HG03196 (cell line): ENCODE data around the gene SGPP2.

Source experiments
- ATAC-seq: cut with Tn5 transposase; IDR thresholded peaks from one replicate; pipeline ENCODE4 v1.9.1; 2021; ENCODE audit not compliant: unreplicated experiment

The SGPP2 gene

DNA sequence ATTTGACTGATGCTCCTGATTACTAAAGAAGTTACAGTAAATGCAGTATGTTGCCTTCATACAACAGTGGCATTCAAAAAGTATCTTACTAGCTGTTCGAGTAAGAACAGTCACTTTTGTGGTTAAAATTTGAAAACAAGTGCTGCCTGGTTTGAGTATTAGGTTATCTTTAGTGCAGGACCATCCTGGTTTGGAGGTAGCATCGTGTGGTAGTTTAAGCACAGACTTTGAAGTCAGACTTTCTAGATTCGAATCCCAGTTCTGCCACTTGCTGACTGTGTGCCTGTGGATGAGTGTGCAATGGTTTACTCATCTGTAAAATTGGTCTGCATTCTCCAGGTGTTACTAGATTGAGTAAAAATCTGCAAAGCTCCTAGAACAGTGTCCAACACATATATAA lies 96.8 kb downstream of the SGPP2 start:
- peak; percentile 50 for ATAC-seq

DNA sequence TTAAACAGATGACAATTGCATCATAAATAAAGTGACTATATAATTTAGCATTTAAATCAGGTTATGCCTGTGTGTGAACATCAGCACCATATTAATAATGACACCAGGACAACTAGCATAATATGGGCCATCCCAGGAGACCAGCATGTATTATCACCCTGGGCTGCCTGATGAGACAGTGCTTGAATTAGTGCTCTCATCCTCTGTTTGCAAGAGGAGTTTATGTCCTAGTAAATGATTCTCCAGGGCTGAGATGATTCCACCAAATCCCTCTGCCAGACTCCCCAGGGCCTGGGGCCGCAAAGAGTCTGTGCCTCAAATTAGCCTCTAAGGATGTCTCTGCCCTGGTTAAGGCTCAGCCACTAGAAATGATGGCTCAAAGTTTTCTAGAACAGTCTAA lies 97.7 kb downstream of the SGPP2 start:
- no peak for ATAC-seq

DNA sequence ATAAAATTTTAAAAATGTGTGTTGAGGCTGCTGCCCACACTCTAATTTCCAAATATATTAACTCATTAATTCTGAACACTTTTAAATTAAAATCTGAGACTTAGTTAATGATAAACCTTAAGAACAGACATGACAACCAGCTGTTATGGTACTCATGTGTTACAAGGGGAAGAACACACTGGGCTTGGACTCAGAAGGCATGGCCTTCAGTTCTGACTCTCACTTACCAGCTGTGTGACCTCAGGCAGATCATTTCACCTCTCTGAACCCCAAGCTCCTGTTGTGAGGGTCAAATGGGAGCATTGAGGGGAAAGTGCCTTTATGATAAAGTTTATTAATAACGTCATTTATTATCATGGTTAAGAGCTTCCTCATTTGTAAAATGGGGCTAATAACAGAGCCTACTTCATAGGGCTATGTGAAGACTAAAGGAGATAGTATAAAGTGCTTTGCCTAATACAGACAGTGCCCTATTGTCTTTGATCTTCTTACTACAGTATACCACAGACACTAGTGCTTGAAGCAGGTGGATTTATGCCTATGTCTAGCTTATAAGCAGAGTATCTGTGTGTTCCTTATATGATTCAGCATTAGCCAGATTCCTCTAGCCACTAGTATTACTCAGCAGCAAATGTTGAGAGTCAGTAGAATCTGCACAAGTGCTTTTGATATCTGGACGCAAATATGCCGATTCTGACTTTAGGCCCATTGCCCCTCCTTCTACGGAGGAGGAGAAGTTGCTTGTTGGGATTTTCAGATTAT lies 99.6 kb downstream of the SGPP2 start:
- ATAC-seq, result peak; percentile 60

GRCh38 chr2:222525811-222526210 lies 101.5 kb downstream of the SGPP2 start:
- ATAC-seq, result no peak

DNA sequence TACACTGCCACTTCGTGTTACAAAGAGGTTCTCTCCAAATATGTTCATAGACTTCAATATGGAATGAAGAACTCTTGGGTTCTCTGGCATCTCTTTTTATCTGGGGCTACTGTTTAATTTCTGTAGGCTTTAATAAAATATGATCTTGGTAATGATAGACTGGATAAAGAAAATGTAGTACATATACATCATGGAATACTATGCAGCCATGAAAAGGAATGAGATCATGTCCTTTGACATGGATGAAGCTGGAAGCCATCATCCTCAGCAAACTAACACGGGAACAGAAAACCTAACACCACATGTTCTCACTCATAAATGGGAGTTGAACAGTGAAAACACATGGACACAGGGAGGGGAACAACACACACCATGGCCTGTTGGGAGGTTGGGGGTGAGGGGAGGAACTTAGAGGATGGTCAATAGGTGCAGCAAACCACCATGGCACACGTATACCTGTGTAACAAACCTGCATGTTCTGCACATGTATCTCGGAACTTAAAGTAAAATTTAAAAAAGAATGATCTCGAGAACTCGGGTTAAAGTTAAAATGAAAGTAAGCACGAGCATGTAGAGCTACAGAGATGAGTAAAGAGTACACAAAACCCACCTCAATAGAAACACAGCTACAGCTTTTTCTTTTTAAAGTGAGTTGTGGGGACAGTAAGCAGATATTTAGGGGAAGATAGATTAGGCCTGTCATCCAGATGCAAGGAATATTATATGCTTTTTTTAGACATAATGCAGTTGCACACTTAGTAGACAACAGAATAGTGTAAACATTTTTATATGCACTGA lies 102.3 kb downstream of the SGPP2 start:
- ATAC-seq, result no peak

- no peak for ATAC-seq
Observed at GRCh38 chr2:222532315-222532714, 108.0 kb downstream of the SGPP2 start.

DNA sequence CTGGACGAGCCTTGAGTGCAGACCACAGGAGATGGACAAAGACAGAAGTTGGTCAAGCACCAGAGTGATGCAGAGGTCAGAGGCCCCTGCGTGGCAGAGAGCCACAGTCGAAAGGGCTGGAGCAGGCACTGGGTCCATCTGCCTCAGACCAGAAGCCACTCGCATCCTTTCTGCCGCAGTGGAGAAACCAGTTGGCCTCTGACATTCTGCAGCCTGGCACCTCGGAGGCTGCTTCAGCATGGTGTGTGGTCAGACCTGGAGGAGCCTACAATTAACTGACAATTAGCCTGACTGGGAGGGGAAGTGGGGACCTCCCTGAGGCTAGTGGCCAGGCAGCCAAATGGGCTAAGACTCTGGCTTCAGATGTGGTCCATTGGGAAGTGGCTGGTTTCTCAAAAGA lies 111.1 kb downstream of the SGPP2 start:
- ATAC-seq, result no peak

DNA sequence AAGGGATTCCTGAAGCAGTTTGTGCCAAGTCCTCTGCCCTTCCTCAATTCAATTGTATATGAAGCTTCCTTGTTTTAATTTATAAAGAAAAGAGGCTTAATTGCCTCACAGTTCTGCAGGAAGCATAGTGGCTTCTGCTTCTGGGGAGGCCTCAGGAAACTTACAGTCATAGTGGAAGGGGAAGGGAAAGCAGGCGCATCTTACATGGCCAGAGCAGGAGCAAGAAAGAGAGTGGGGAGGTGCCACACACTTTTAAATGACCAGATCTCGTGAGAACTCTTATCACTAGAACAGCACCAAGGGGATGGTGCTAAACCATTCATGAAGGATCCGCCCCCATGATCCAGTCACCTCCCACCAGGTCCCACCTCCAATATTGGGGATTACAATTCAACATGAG lies 114.2 kb downstream of the SGPP2 start:
- no peak for ATAC-seq

DNA sequence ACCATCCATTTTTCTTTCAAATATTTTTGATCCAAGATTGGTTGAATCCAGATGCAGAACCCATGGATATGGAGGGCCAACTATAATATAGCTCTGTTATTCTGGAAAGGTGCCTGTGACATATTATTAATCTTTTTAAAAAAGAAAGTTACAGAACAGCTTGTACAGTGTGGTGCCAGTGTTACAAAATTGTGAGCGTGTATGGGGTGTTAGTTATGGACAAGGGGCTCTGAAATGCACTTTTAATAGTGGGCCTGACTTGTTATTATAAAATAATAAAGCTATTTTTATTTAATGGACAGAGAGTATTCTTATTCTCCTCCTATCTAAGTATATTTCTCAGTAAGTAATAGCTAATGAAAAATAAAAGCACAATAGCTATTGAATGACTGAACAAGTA lies 120.3 kb downstream of the SGPP2 start:
- ATAC-seq, result no peak

DNA sequence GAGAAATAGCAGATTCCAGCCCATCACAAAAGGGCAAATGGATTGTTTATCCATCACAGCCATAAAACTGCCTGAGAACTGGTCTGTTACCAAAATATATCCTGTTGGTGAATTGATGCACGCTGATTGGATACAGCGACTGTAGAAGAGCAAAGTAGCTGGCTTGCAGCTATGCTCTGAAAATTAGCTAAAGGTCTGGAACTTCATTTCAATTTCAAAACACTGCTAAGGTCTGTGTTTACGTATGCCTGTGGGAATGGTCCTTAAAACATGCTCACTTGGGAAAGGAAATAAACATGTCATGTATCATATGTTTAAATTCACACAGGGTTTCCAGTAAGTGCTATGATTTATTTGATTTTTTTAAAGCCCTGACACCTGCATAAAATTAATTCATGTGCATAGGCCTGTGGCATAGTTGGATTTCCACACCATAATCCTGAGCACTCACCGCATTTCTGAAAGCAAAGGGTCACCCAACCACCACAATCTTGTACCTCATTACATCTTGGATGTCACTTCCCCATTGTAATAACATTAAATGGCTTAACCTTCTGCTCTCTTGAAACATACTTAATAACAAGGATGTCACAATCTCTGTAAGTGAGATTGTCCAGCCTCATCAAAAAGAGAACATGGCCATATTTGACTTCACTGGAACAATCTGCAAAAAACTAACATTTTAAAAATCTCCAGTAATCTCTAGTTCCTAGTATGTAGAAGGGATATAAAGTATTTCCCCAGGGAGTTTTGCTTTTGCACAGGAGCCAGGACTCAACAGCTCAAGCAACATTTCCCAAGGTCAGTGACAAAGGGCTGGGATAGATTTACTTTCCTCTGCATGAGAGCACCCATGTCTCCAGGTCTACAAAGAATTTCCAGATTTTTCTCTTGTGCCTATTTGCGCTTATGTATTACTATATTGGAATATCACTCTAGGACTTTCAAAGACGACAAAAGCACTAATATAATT lies 121.8 kb downstream of the SGPP2 start:
- ATAC-seq, result no peak

DNA sequence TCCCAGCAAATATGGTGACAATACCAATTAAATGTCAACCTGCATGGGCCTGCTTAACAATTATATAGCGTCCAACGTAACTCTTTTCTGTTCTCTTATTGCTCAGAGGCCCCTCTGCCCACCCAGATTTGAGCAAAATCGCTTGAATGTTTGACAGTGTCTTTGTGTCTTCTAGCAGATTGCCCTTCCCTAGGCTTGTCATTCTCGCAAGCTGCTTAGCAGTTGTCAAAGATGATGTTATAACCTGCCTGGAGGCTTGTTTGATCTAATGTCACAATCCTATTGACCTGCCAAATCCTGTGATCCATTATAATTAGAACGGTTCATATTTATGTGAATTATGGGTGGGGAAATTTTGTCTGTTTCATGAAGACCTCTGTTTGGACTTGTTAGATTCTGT lies 122.7 kb downstream of the SGPP2 start:
- no peak for ATAC-seq

DNA sequence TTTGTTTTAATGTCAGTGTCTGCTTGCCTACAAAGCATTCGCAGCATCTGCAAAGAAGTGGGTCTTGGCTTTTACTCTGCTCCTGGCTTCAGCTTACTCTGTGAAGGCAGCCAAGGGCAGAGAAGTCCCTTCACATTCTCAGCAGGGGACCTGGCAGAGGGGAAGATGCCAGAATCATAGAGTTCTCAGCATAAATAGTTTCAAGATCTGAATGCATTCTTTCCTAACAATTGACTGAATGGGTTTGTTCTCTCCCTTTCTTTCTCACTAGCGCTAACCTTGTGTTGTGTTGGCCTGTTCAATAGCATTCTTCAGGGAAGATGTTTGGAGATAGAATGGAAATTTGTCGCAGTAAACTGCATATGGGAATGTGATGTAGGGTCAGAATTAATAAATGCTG lies 124.6 kb downstream of the SGPP2 start:
- ATAC-seq, result no peak

- ATAC-seq, result no peak
Observed at GRCh38 chr2:222554517-222554916, 130.2 kb downstream of the SGPP2 start.

GRCh38 chr2:222561151-222561550 lies 136.8 kb downstream of the SGPP2 start:
- no peak for ATAC-seq

DNA sequence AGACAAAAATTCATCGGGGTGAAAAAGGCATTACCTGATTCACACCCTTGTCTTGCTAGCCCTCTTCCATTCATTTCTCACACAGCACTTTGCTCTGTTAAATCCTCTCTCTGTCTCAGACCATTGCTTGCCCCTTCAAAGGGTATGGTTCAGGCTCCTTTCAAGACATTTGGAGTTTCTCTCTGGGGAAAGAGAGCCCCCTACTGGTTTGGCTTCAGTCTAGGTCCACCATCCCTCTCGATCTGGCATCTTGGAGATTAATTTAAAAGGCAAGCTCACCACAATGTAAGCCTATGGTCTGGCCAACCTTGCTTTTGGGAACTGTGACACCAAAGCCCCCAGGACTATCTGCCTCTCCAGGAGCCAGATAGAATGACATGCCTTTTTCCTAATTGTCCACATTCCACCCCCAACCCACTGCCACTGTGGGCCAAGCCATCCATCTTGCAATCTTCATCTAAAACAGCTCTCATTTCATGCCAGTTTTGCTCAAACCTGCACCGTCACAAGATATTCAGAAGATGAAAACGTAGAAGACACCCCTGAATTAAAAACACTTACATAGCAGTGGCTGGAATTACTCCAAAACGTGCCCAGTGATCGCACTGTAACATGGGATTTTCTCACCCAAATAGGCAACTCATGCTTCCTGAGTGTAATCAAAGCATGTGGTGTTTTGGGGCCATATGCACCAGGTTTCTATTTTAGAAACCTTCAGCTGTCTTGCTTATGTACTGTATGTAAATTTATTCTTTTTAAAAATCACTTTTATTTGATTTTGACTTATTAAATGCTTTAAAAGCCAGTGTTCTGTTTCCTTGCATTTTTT lies 137.7 kb downstream of the SGPP2 start:
- peak; percentile 79 for ATAC-seq

GRCh38 chr2:222563106-222563718 lies 138.9 kb downstream of the SGPP2 start:
- ATAC-seq, result no peak

GRCh38 chr2:222563936-222564335 lies 139.6 kb downstream of the SGPP2 start:
- no peak for ATAC-seq

GRCh38 chr2:222566229-222566628 lies 141.9 kb downstream of the SGPP2 start:
- no peak for ATAC-seq

DNA sequence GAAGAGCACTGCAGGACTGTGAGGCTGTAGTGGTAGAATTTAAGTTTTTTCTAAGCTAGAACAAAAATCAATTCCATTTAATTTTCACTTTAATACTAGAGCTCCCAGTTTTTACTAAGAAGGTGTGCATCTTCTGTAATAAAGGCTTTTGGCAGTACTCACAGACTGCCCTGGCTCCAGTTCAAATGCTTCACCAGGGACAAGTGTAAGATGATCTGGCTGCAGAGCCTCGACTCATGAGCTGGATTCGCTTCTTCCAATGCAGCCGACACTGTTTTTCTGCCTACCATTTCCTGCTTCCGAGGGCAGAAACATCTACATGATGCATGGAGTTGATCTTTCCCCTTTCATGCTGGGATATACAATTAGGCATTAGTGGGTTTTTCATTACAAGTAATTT lies 144.5 kb downstream of the SGPP2 start:
- no peak for ATAC-seq

DNA sequence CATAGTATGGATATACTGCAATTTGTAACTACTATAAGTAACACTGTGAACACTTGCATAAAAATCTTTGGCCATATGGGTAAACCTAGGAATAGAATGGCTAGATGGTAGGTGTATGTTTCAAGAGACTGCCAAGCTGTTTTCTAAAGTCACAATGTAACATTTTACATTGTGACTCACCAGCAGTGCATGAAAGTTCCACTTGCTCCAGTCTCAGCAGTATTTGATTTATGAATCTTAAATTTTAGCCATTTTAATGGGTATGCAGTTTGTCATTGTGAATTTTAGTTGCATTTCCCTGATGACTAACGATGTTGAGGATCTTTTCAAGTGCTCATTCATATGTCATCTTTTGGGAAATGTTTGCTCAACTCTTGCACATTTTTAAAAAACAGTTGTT lies 145.5 kb downstream of the SGPP2 start:
- no peak for ATAC-seq
